H9 (cell line): ENCODE results near the gene GLCE. TPM values are rescaled to one million over a fixed set of nuclear protein-coding genes. Genes with fewer than 3 reads are reported as not detected.

Source experiments
- DNase-seq: peaks from one replicate; pipeline ENCODE4 v3.0.0-alpha.2; 2017
- H2AFZ ChIP-seq: one replicate; pipeline ENCODE4 v1.6.1; 2013; ENCODE audit warnings: mild to moderate bottlenecking, low read length, control low read depth, moderate library complexity
- H2AK5ac ChIP-seq: 2 replicates; pipeline ENCODE4 v1.6.1; 2013; ENCODE audit warnings: low read length, control low read depth, mixed read lengths; ENCODE audit not compliant: insufficient read length
- H2BK120ac ChIP-seq: one replicate; pipeline ENCODE4 v1.6.1; 2013; ENCODE audit warnings: low read depth, mild to moderate bottlenecking, low read length, control low read depth, inconsistent platforms; ENCODE audit not compliant: poor library complexity, severe bottlenecking
- H2BK12ac ChIP-seq: 2 replicates; pipeline ENCODE4 v1.6.1; 2013; ENCODE audit warnings: low read length, control low read depth, mixed read lengths, low read depth; ENCODE audit not compliant: insufficient read length
- H2BK15ac ChIP-seq: 2 replicates; pipeline ENCODE4 v1.6.1; 2013; ENCODE audit warnings: low read depth, low read length, control low read depth
- H2BK20ac ChIP-seq: one replicate; pipeline ENCODE4 v1.6.1; 2013; ENCODE audit warnings: low read depth, mild to moderate bottlenecking, low read length, control low read depth, inconsistent platforms; ENCODE audit not compliant: poor library complexity, severe bottlenecking
- H2BK5ac ChIP-seq: 2 replicates; pipeline ENCODE4 v1.6.1; 2013; ENCODE audit warnings: low read length, control low read depth, mixed read lengths; ENCODE audit not compliant: insufficient read length
- H3K14ac ChIP-seq: 2 replicates; pipeline ENCODE4 v1.6.1; 2013; ENCODE audit warnings: low read length, control low read depth; ENCODE audit not compliant: insufficient read depth
- H3K18ac ChIP-seq: 2 replicates; pipeline ENCODE4 v1.6.1; 2013; ENCODE audit warnings: low read depth, mild to moderate bottlenecking, mixed read lengths, low read length, control low read depth; ENCODE audit not compliant: insufficient read length
- H3K23ac ChIP-seq: 2 replicates; pipeline ENCODE4 v1.6.1; 2013; ENCODE audit warnings: low read length, control low read depth, mixed read lengths, low read depth; ENCODE audit not compliant: insufficient read length
- H3K23me2 ChIP-seq: 2 replicates; pipeline ENCODE4 v1.6.1; 2013; ENCODE audit warnings: low read depth, mild to moderate bottlenecking, mixed read lengths, low read length, control low read depth; ENCODE audit not compliant: insufficient read length, poor library complexity, severe bottlenecking
- H3K27ac ChIP-seq: 2 replicates; pipeline ENCODE4 v1.5.1; 2013; ENCODE audit warnings: low read length, control low read depth, mixed read lengths, low read depth; ENCODE audit not compliant: insufficient read length
- H3K27me3 ChIP-seq: 2 replicates; pipeline ENCODE4 v1.6.1; 2013; ENCODE audit warnings: low read length, control low read depth, inconsistent platforms; ENCODE audit not compliant: insufficient read depth
- H3K4ac ChIP-seq: 2 replicates; pipeline ENCODE4 v1.6.1; 2013; ENCODE audit warnings: low read depth, mild to moderate bottlenecking, control low read depth, inconsistent platforms, low read length, moderate library complexity
- H3K4me1 ChIP-seq: 2 replicates; pipeline ENCODE4 v1.6.1; 2013; ENCODE audit warnings: low read length, control low read depth, inconsistent platforms; ENCODE audit not compliant: insufficient read depth
- H3K4me2 ChIP-seq: 2 replicates; pipeline ENCODE4 v1.6.1; 2013; ENCODE audit warnings: low read length, control low read depth, mixed read lengths; ENCODE audit not compliant: insufficient read length, insufficient read depth
- H3K56ac ChIP-seq: 2 replicates; pipeline ENCODE4 v1.6.1; 2013; ENCODE audit warnings: low read depth, mild to moderate bottlenecking, mixed read lengths, low read length, control low read depth; ENCODE audit not compliant: insufficient read length
- H3K79me1 ChIP-seq: 2 replicates; pipeline ENCODE4 v1.6.1; 2013; ENCODE audit warnings: low read depth, mild to moderate bottlenecking, moderate library complexity, low read length, control low read depth, inconsistent platforms; ENCODE audit not compliant: insufficient read depth, poor library complexity, severe bottlenecking
- H3K79me2 ChIP-seq: 2 replicates; pipeline ENCODE4 v1.6.1; 2013; ENCODE audit warnings: low read length, control low read depth, inconsistent platforms; ENCODE audit not compliant: insufficient read depth
- H3K9ac ChIP-seq: 2 replicates; pipeline ENCODE4 v1.6.1; 2013; ENCODE audit warnings: low read length, control low read depth, mixed read lengths; ENCODE audit not compliant: insufficient read length; ENCODE audit errors: extremely low read depth
- H3K9me3 ChIP-seq: one replicate; pipeline ENCODE4 v1.6.1; 2013; ENCODE audit warnings: low read depth, low read length, inconsistent platforms; ENCODE audit not compliant: control insufficient read depth
- H3T11ph ChIP-seq: one replicate; pipeline ENCODE4 v1.6.1; 2013; ENCODE audit warnings: mild to moderate bottlenecking, low read length, control low read depth, inconsistent platforms
- H4K20me1 ChIP-seq: one replicate; pipeline ENCODE4 v1.6.1; 2013; ENCODE audit not compliant: control insufficient read depth, insufficient read length, insufficient read depth
- H4K5ac ChIP-seq: 2 replicates; pipeline ENCODE4 v1.6.1; 2013; ENCODE audit warnings: low read depth, mild to moderate bottlenecking, mixed read lengths, low read length, control low read depth; ENCODE audit not compliant: insufficient read length
- H4K8ac ChIP-seq: replicated peaks from 2 replicates; pipeline ENCODE4 v1.6.1; 2013; ENCODE audit warnings: low read length, control low read depth, mixed read lengths, low read depth; ENCODE audit not compliant: insufficient read length
- H4K91ac ChIP-seq: 2 replicates; pipeline ENCODE4 v1.6.1; 2013; ENCODE audit warnings: low read depth, mild to moderate bottlenecking, moderate library complexity, mixed read lengths, low read length, control low read depth; ENCODE audit not compliant: insufficient read length
- H3K27ac Mint-ChIP-seq, 3 experiments: 2 replicates in 2 of 3; 3 replicates in 1 of 3; pipeline ENCODE4 v1.8.0; 2020 to 2021; ENCODE audit warnings: mixed read lengths in 3 of 3, mild to moderate bottlenecking in 1 of 3, moderate library complexity in 1 of 3
- H3K27me3 Mint-ChIP-seq: 2 replicates; pipeline ENCODE4 v1.8.0; 2021; ENCODE audit warnings: low read depth, mild to moderate bottlenecking, moderate library complexity, mixed read lengths
- H3K36me3 Mint-ChIP-seq, 3 experiments: 2 replicates in 2 of 3; 3 replicates in 1 of 3; pipeline ENCODE4 v1.8.0; 2020 to 2021; ENCODE audit warnings: low read depth in 3 of 3, mixed read lengths in 3 of 3; ENCODE audit not compliant: insufficient read depth in 1 of 3
- H3K4me1 Mint-ChIP-seq, 2 experiments: 2 replicates each; pipeline ENCODE4 v1.8.0; 2020; ENCODE audit warnings: mixed read lengths in 2 of 2
- H3K4me3 Mint-ChIP-seq, 2 experiments: 2 replicates in 1 of 2; 3 replicates in 1 of 2; pipeline ENCODE4 v1.8.0; 2020 to 2021; ENCODE audit warnings: mild to moderate bottlenecking in 2 of 2, mixed read lengths in 2 of 2, moderate library complexity in 1 of 2
- H3K9me3 Mint-ChIP-seq, 2 experiments: 2 replicates in 1 of 2; 3 replicates in 1 of 2; pipeline ENCODE4 v1.8.0; 2020; ENCODE audit warnings: mild to moderate bottlenecking in 2 of 2, mixed read lengths in 2 of 2, moderate library complexity in 1 of 2
- WGBS: extraction: QIAGEN DNeasy Blood & Tissue Kit; methylation state at CpG from one replicate; pipeline ENCODE4 v1.1.7; 2013; ENCODE audit warnings: missing lambda C conversion rate, low lambda C conversion rate, mixed read lengths; ENCODE audit not compliant: insufficient read length; ENCODE audit errors: extremely low coverage; 5-methylcytosine and 5-hydroxymethylcytosine counted together
- total RNA-seq: library from RNA; stranded (reverse); gene quantifications from 2 replicates; pipeline ENCODE4 v1.2.1, GENCODE V29; 2021
- TF ChIP-seq, protein P1 (sequence below): fragments of 200-600 bp; sonication (generic); conservative IDR thresholded peaks from 3 replicates; pipeline ENCODE4 v1.8.0; 2021; ENCODE audit warnings: antibody characterized with exemption, mild to moderate bottlenecking

GLCE gene
- total RNA-seq, 1 experiment from 2014 or later: 12.2 TPM

DNA sequence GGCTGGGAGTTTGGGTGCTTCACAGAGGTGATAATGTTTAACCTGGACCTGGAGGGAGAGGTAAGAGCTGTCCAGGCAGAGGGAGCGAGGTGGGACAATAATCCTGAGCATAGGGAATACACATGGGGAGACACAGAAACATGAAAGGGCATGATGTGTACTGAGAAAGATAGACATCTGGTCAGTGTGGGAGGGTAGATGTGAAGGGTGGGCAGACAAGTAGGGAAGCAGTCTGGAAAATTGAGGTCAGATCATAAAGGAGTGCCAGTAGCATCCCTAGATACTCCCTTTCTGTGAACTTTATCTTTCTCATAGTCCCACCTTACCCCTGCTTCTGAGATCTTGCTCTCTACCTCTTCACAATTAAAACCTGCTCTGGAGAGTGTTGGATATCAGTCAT is 12.0 kb upstream of the GLCE start:
- Histone ChIP-seq H3K56ac (no peak overlapping the region), H3K23me2 (no peaks in the 10 kb centered on the region), H2BK20ac (no peak overlapping the region), H3K27ac (no peak overlapping the region), H2BK5ac (no peak overlapping the region), H4K8ac (no peak overlapping the region), H2AFZ (no peak overlapping the region), H3K9ac (no peak overlapping the region), H3K79me1 (no peaks in the 10 kb centered on the region), H3K18ac (no peak overlapping the region), H2BK15ac (no peak overlapping the region), H4K91ac (no peak overlapping the region), H2BK120ac (no peak overlapping the region), H3K4ac (no peak overlapping the region), H3K23ac (no peak overlapping the region), H3K14ac (no peak overlapping the region), H3K4me1 (no peaks in the 10 kb centered on the region), H3T11ph (no peak overlapping the region), H2BK12ac (no peak overlapping the region), H3K27me3 (no peaks in the 10 kb centered on the region), H4K5ac (no peak overlapping the region), H2AK5ac (no peak overlapping the region), H3K9me3 (no peaks in the 10 kb centered on the region), H3K79me2 (no peaks in the 10 kb centered on the region), H3K4me2 (no peak overlapping the region), H4K20me1 (no peaks in the 10 kb centered on the region)
- peaks cover 7% of the 10 kb centered on the region in 2 experiments; a peak in 3 of 4 replicates for H3K4me1 Mint-ChIP-seq
- TF ChIP-seq, protein P1, sequence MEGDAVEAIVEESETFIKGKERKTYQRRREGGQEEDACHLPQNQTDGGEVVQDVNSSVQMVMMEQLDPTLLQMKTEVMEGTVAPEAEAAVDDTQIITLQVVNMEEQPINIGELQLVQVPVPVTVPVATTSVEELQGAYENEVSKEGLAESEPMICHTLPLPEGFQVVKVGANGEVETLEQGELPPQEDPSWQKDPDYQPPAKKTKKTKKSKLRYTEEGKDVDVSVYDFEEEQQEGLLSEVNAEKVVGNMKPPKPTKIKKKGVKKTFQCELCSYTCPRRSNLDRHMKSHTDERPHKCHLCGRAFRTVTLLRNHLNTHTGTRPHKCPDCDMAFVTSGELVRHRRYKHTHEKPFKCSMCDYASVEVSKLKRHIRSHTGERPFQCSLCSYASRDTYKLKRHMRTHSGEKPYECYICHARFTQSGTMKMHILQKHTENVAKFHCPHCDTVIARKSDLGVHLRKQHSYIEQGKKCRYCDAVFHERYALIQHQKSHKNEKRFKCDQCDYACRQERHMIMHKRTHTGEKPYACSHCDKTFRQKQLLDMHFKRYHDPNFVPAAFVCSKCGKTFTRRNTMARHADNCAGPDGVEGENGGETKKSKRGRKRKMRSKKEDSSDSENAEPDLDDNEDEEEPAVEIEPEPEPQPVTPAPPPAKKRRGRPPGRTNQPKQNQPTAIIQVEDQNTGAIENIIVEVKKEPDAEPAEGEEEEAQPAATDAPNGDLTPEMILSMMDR: no peak
- H3K27me3 Mint-ChIP-seq: peaks cover 47% of the 10 kb centered on the region
- H3K36me3 Mint-ChIP-seq: no peaks in the 10 kb centered on the region
- no peak for DNase-seq
- H3K27ac Mint-ChIP-seq: no peak overlapping the region
- H3K9me3 Mint-ChIP-seq: no peaks in the 10 kb centered on the region
- WGBS: no CpG with 5 or more reads among the region's 1 CpG
- no peak overlapping the region for H3K4me3 Mint-ChIP-seq
